GM21576 (cell line): Measurements from ENCODE around the gene LRRC75A.

Experiments used
- ATAC-seq: cut with Tn5 transposase; IDR thresholded peaks from one replicate; pipeline ENCODE4 v1.9.1; 2021; ENCODE audit warnings: mild to moderate bottlenecking, moderate library complexity; ENCODE audit not compliant: unreplicated experiment

LRRC75A gene

DNA sequence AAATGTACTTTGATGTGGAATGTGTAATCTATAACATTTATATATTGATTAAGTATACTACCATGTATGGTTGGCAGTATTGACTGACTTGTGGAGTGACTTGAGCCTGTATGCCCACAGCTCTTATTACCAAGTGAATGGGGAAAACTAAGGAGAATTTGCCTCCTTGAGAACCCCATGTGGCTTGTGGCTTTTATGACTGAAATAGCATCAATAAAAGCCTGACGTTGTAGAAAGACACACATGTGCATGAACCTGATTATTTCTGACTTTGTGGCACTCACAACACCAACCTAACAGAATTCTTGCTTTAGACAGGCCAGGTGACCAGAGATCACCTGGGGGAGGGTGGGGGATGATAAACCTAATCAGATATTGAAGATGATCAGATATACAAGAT, 2.1 kb upstream of the LRRC75A start:
- ATAC-seq: no peak

DNA sequence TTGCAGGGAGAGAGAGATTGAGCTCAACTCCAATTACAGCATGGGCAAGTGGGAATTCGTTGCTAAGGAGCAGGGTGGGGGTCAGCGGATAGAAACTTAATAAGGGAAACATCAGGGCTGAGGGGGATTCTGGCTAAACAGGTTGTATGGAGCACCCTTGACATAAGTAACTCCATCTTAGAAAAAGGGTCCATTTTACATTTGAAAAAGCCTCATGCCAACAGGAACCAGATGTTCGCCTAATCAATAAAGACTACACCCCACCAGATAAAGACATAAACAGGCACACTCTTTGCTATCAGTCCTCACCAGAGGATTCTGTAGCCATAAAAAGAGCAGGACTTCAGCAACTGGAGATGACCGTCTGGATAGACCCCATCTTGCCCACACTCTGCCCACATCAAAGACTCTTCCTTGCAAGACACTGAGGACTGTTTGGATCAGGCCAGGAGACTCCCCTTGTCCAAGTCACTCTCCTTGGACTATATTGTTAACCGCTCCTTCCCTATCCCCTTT, 1.6 kb upstream of the LRRC75A start:
- ATAC-seq: no peak

DNA sequence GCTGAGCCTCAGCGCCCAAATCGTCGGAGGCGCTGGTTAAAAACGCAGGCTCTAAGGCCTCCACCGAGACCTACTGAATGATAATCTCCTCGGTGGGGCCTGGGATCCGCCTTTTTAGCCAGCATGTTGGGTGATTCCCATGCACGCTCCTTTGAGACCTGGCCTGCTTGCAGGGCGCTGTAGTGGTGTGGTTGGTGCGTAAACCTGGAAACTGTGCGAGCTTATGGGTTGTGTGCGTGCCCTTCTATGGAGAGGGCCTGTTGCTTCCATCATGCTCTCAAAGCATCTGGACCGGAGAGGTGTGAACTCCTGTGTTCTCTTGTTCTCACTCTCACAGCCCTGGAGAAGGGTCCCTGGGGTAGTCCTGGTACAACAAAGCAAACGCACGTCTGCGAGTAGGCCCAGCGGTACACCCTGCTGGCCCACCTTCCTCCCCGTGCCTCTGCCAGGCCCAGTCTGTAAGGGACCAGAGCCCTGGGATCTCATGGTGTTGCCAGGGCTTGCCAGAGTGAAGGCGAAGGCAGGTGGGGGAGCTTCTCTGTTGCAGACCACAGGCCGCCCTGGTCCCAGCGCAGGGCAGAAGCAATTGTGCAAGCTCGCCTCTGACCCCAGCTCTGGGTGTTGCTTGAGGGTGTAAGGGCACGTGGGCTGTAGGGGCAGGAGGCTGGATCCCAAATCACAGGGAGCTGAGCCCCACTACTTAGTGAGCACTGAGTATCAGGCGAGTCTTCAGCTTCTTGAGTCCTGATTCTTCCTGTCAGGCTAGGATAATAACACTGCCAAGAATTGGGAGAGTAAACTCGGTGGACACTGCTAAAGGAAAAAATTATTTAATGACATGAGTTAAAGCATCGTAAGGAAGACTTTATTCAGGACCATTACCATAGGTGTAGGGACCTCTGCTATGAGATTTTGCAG, 879 bp upstream of the LRRC75A start:
- ATAC-seq: no peak

DNA sequence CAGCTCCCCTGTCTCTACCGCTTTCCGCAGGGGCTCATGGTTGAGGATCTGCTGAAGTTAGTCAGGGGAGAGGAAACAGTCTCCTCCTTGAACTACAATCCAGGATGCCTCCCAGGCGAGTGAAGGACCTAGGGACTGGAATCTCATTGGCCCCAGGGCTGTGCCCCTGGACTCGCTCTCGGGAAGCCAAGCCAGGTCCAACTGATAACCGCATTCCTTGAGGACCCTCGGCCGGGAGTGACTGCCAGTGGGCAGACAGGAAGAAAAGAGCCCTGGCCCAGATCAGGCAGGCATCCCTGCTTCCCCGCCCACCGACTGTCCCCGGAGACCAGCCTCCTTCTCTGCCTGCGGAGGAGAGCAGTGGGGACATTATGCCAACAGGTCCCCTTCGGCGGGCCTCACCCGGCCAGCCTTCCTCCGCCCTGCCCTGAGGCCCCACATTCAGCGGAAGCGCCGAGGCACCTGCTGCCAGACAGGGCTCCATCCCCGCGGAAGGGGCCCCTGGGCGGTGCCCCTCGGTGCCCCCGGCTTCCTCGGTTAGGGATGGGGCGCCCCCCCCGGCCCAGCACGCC, 776 bp downstream of the LRRC75A start:
- ATAC-seq: no peak

DNA sequence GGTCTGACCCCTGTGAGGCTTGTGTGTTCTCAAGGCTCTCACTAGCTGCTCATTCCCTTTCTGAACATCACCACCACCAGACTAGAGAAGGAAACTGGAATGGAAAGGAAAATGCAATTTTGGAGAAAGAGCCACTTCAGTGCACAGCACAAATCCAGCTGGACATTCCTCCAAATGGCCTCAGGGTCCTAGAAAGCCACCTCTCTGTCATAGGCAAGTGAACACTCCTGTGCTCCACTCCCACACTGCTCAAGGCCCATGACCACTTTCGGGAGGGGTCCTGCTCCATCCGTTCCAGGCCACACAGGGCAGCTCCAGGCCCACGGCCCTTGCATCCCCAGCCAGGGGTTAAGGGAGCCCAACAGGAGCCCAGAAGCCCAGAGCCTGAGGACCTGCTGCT, 2.6 kb downstream of the LRRC75A start:
- no peak for ATAC-seq

DNA sequence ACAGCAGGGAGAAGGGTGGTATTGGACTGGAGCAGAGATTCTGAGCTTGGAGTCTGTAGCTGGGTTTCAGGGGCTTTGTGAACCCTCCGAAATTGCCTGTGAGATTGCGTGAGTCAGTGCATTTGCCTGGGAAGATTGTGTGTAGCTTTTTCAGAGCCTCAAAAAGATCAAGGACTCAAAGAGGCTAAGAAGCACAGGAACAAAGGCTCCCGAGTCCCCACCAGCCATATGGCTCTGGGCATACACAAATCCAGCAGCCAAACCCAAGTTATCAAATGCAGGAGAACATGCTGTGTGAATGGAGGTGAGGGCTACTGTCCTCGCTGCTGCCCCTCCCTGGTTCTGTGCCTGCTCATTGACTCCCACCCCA, 3.0 kb downstream of the LRRC75A start:
- no peak for ATAC-seq

DNA sequence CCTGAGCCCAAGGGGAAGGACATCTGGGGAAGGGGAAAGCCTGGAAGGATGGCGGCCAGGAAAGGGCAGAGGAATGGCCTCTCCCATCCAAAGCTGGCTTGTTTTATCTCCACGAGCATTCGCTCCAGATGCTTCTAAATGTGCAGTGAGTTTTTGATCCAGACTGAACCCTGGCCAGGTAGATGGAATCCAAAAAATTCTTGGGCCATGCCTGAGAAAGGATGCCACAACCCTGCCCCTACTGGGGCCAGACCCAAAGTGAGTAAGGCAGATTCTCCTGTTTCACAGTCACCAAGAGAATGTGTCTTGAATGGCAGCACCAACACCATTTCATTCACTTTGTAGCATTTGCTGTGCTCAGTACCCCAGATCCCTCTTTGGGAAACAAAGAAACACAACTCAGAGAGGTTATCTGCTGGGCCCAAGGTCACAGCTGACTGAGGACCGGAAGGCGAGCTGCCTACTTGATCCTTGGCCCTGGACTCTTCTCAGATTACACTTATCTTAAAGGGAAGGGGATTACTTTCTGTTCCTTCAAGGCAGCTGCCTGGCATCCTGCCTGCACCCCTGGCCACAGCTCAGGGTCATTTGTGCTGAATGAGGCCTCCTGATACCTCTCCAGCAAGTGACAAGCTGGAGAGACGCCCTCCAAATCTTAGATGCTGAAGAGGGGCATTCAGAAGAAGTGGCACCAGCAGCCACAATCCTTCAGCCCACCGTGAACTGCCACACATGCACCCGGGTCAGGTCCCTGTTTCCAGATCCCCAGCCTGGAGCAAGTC, 3.6 kb downstream of the LRRC75A start:
- no peak for ATAC-seq

DNA sequence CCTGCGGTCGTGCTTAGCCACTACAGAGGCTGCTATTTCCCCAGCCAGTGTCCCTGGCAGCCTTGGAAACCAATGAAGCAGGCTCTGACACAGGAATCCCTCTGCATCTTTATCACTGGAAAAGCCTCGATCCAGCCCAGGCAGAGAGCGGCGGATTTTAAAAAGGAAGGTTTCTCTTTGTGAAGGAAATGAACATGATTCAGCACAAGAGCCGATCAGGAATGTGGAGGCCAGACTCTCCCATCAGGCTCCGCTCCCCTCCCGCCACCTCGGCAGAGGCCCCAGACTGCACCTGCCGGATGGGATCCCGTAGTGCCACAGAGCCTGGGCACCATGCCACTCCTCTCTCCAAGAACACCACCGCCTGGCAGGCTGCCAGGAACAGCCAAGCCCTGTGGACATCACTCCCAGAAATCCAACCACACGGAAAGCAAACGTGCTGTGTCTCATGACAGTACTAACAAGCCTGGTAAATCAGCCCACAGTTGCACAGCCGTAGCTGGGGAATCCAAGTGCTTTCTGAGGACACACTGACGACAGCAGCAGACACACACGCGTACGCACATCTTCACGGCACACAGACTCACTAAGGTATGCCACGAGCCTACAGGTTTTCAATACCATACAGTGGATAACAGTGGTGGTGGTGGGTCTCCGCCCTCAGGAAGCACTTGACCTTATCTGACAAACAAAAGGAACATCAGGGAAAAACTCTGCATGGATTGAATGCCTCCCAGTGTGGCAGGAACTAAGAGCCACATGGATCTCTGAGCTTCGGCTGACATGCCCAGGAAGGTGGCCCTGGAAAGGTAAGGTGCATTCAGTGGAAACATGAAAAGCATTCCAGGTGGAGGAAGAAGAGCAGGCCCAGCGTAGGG, 5.4 kb downstream of the LRRC75A start:
- no peak for ATAC-seq

DNA sequence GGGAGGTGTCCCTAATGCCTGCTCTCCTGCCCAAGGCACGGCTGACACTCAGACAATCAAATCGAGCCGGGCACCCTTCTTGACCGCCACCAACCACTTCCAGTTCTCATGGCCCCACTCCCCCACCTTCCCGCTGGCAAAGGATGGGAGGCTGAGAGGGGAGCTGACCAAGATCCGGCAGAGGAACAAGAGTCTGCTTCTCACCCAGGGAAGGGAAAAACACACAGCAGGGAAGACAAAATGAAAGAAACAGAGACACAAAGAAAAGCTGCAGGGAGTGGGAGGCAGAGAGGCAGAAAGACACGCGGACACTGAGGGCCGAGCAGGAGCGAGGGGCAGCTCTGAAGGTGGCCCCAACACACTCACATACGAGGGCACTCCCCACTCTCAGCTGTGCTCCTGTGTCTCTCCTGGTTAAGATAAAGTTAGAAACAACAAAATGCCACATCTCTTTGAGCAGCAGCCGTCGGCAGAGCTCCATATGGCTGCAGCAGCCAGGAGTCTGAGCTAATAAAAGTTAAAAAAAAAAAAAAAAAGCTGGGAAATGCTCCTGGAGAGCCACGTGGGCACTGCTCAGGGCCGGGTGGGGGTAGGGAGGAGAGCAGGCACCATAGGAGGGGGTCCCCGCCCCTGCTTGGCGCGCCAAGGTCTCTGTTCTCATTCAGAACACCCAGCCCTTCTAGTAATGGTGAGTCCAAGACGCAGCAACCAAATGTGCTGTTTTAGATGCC, 7.4 kb downstream of the LRRC75A start:
- no peak for ATAC-seq

DNA sequence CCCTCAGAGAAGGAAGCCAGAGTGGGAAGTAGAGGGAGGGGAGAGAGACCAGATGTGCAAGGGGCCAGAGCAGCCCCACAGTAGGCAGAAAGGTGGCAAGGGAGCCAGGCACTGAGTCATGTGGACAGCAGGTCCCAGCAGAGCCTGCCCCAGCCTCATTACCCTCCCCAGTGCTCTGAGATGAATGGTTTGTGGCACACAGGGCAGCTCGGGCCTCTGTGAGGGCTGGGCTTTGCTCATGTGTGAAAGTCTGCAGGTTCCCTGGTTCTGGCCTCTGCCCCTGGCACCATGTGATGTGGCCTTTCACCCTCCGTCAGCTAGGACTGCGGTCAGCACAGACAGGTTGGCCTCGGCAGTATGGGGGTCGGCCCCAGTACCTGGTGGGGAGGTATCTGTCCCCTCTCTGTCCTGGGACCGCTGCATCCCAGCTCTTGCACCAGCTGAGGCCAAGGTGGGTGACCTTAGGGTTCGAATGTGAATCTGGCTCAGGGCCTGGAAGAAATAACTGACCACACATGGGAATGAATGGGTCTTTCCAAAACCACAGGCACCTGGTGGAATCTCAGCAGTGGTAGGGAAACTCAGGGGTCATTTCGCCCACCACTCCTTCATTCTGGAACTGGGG, 8.9 kb downstream of the LRRC75A start:
- no peak for ATAC-seq

DNA sequence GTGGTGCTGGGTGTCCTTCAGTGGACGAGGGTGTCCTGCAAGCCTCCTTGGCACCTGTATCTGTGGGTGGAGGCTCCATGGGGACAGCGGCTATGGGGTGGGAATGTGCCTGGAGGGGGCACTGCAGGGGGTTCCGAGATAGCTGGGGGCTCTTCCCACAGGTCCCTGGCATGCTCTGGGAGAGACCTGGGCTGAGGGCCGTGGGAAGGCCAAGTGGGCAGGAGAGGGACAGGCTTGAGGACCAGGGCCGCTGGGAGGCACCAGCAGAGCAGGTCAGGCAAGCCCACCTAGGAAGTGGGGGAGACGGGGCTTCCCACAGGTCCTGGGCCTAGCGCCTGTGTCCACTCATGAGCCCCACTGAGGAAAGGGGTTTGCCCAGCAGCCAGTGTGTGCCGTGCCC, 9.7 kb downstream of the LRRC75A start:
- ATAC-seq: no peak

DNA sequence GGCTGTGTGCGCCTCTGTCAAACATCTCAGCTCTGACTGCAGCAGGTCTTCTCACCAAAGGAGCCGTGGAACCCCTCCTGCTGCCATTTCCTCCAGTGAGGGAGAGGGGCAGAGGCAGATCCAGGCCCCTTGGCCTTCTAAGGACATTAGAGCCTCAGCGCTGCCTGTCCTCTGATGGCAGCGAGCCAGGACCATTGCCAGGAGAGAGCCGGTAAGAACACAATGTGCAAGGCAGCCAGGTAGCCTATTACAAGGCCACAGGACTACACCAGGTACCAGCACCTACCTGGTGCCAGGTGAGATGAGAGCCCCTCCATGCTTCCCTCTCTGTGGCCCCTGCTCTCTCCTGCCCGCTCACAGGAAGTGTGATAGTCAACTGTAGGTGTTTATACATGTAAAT, 11.0 kb downstream of the LRRC75A start:
- no peak for ATAC-seq

DNA sequence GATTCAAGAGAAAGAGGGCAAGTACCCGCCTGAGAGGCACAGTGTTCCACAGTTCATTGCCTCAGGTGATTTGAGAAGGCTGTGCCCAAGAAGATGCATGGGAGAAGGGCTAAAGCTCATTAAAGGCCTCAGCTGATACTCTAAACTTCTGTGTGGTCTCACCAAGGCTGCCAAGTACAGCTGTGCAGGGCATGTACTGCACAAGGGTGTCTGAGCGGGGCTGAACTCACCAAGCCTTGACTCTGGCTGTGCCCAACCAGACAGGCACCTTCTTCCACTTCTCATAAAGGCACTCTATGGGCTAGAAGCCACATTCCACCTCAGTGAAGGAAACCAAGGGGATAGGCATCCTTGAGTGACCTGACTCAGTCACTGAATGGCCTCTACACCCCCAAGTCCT, 12.7 kb downstream of the LRRC75A start:
- ATAC-seq: no peak

DNA sequence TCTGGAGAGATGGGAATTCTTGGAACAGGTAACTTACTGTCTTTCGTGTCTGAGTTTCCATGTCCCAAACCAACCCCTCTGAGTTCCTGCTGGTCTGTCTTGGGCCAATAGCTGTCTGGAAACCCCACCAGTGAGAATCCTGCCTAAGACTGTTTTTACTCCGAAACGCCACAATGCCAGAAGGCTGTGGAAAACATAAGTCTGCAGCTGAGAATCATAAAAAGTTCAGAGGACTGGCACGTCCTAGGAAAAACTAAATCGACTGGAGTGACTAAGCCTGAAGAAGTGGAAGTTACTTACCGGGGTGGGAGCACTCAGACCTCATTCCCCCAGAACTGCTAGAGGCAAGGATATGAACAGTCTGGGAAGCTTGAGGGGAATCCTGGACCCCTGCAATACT, 13.3 kb downstream of the LRRC75A start:
- no peak for ATAC-seq

DNA sequence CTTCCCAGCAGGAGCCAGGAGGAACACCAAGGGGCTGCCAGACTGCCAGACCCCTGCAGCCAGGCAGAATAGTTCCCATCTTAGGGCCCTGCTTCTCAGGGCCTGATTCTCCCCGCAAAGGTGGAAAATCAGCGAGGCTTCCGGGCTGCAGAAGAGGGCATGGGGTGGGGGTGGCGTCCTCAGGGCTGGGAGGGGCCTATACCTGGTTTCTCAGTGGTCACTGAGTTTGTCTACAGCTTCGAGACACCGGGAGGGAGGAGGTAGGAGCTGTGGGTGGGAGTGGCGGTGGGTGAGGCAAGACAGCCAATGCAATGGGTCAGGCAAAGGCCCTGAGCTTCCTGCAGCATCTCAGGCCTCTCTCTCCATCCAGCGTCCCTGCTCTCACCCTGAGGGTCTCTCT, 14.3 kb downstream of the LRRC75A start:
- no peak for ATAC-seq

DNA sequence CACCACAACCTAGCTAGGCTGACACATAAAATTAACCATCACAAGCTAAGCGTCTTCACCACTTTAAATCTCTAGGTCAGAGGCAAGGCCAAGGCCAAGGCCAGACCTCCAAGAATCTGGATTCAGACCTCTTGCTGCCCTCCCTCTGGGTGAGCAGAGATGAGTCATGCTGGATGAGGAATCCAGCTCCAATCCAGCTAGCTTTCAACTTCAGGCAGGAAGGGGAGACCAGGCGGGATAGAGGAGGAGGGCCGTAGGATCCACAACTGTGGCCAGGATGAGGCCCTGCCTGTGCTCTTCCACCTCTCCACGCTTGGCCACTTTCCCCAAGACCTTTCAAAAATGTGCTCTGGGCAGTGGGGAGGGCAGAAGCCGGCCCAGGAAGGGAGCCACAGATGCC, 14.7 kb downstream of the LRRC75A start:
- no peak for ATAC-seq

DNA sequence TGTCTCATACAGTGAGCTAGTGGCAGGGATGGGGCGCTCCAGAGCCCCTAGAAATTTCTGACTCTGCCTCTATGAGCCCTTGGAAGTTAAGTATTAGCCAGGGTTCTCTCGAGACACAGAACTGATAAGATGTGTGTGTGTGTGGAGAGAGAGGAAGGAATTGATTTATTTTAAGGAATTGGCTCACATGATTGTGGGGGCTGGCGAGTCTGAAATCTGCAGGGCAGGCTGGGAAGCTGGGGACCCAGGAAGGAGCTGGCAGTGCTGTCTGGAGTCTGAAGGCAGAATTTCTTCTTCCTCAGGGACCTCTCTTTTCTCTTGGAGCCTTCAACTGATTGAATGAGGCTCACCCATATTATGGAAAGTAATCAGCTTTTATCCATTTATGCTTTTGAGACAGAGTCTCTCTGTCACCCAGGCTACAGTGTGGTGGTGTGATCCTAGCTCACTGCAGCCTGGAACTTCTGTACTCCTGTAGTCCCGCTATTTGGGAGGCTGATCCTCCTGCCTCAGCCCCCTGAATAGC, 16.8 kb downstream of the LRRC75A start:
- ATAC-seq: no peak

DNA sequence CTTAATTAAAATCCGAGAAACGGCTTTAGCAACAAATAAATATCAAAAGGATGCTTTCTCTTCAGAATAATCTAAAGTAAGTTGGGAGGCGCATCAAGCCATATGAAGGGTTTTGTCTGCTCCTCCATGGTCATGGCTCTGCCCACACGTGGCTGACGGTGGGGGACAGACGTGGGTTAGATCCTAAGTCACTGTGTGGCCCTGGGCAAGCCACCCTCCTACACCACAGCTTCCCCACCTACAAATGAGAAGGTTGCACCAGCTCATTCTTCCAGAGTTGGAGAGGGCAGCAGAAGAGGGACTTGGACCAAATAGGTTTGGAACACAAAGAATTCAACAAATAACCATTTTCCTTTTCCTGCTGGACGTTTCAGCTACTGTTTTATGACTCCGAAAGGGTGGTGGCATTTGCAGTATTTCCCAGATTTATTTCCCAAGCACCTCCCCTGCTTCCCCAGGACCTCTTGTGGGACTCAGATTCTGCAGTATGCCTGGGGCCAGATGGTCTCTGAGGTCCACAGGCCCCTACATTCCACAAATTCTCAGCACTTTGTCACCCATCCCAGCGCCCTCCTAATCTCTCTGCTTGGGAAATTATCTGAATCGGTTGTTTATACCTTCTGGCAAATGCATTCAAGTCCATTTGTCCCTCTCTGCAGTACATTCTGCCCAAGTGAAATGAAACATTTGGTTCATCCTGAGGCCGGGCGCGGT, 17.8 kb downstream of the LRRC75A start:
- ATAC-seq: no peak
